Astrocyte (in vitro differentiated cells and primary cell): ENCODE results near the gene SLC25A29. TPM values are rescaled to one million over a fixed set of nuclear protein-coding genes. Genes with fewer than 3 reads are reported as not detected.
"Not testable (repeated sequence)": the region's sequence is repeated elsewhere in the genome, so short reads cannot be mapped to it uniquely, and the experiment has no call there.

Experiments used
- DNase-seq: peaks from one replicate; pipeline ENCODE4 v3.0.0-alpha.2; 2010; ENCODE audit warnings: low read depth
- FAIRE-seq: peaks from 2 replicates; lab custom pipeline; 2011; peaks lifted over from hg19 to GRCh38; lab: Jason Lieb, UNC
- H2AFZ ChIP-seq: 2 replicates; pipeline ENCODE4 v1.6.0; 2012; ENCODE audit warnings: low read depth, low read length, inconsistent platforms
- H3K27ac ChIP-seq: 2 replicates; pipeline ENCODE4 v1.5.1; 2011; ENCODE audit warnings: low read depth, low read length, inconsistent platforms
- H3K27me3 ChIP-seq: 2 replicates; pipeline ENCODE4 v1.6.0; 2011; ENCODE audit warnings: low read length, inconsistent platforms; ENCODE audit not compliant: insufficient read depth
- H3K36me3 ChIP-seq: 2 replicates; pipeline ENCODE4 v1.5.1; 2011; ENCODE audit warnings: low read length, inconsistent platforms; ENCODE audit not compliant: insufficient read depth
- H3K4me1 ChIP-seq: 2 replicates; pipeline ENCODE4 v1.5.1; 2011; ENCODE audit warnings: low read length, inconsistent platforms; ENCODE audit not compliant: insufficient read depth
- H3K4me2 ChIP-seq: 2 replicates; pipeline ENCODE4 v1.6.0; 2012; ENCODE audit warnings: low read length, inconsistent platforms
- H3K4me3 ChIP-seq: 2 replicates; pipeline ENCODE4 v1.5.1; 2011; ENCODE audit warnings: low read depth, mild to moderate bottlenecking, low read length, inconsistent platforms; ENCODE audit not compliant: insufficient read depth
- H3K79me2 ChIP-seq: 2 replicates; pipeline ENCODE4 v1.6.0; 2012; ENCODE audit warnings: mild to moderate bottlenecking, low read length, inconsistent platforms; ENCODE audit not compliant: insufficient read depth
- H3K9ac ChIP-seq: 2 replicates; pipeline ENCODE4 v1.6.0; 2012; ENCODE audit warnings: mild to moderate bottlenecking, low read length, inconsistent platforms
- H3K9me3 ChIP-seq: 2 replicates; pipeline ENCODE4 v1.5.1; 2012; ENCODE audit warnings: low read depth, mild to moderate bottlenecking, low read length, inconsistent platforms; ENCODE audit not compliant: insufficient read depth
- H4K20me1 ChIP-seq: 2 replicates; pipeline ENCODE4 v1.6.0; 2012; ENCODE audit warnings: low read length, inconsistent platforms; ENCODE audit not compliant: insufficient read depth
- H3K27ac Mint-ChIP-seq: one replicate; pipeline ENCODE4 v1.8.0; 2021; ENCODE audit warnings: mild to moderate bottlenecking, mixed read lengths; ENCODE audit not compliant: unreplicated experiment
- H3K27me3 Mint-ChIP-seq: one replicate; pipeline ENCODE4 v1.8.0; 2021; ENCODE audit warnings: low read depth, mixed read lengths; ENCODE audit not compliant: unreplicated experiment
- H3K36me3 Mint-ChIP-seq: one replicate; pipeline ENCODE4 v1.8.0; 2021; ENCODE audit warnings: low read depth, mixed read lengths; ENCODE audit not compliant: unreplicated experiment
- H3K4me1 Mint-ChIP-seq: one replicate; pipeline ENCODE4 v1.8.0; 2021; ENCODE audit warnings: low read depth, mixed read lengths; ENCODE audit not compliant: unreplicated experiment
- H3K4me3 Mint-ChIP-seq: one replicate; pipeline ENCODE4 v1.8.0; 2021; ENCODE audit warnings: mild to moderate bottlenecking, moderate library complexity, mixed read lengths; ENCODE audit not compliant: unreplicated experiment
- H3K9me3 Mint-ChIP-seq: one replicate; pipeline ENCODE4 v1.8.0; 2021; ENCODE audit warnings: mild to moderate bottlenecking, mixed read lengths; ENCODE audit not compliant: unreplicated experiment
- CTCF ChIP-seq: IDR thresholded peaks from 2 replicates; pipeline ENCODE4 v1.5.1; 2011; ENCODE audit warnings: low read depth, mild to moderate bottlenecking, inconsistent platforms, low read length, moderate library complexity; ENCODE audit not compliant: insufficient read depth
- EZH2 ChIP-seq: IDR thresholded peaks from 2 replicates; pipeline ENCODE4 v1.6.1; 2012; ENCODE audit warnings: mild to moderate bottlenecking, low read length, inconsistent platforms; ENCODE audit not compliant: insufficient read depth
- total RNA-seq: library from RNA; stranded (reverse); gene quantifications from 2 replicates; pipeline ENCODE4 v1.2.1, GENCODE V29; 2021

Gene SLC25A29
- total RNA-seq, 1 donor from 2014 or later, result 30.2 TPM

DNA sequence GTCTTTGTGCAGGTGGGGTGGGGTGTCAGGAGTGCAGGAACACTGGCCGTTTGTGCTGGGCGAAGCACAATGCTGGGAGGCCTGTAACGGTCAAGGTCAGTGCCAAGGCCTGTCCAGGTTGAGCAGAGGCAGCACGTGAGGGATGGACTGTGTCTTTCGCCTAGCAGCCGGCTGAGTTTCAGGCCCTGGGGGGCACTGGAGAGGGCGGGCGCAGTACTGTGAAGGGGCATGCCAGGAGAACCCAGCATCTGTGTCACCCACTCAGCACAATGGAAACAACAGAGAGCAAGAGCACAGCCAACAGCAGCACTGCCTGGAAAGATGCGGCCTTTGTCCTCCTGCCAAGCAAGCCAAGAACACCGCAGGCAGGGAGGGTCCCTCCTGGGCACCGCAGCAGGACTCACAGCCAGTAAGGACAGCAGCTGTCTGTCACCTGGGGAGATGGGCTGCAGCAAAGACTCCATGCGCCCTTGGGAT is 42.0 kb upstream of the SLC25A29 start:
- Histone ChIP-seq H3K9me3 (no peaks in the 10 kb centered on the region), H3K9ac (no peak overlapping the region), H3K4me2 (no peak overlapping the region), H3K36me3 (peaks cover 19% of the 10 kb centered on the region), H4K20me1 (peaks cover 11% of the 10 kb centered on the region), H3K27ac (no peak overlapping the region), H3K4me1 (no peaks in the 10 kb centered on the region), H3K27me3 (no peaks in the 10 kb centered on the region), H3K4me3 (no peak overlapping the region), H2AFZ (no peak overlapping the region), H3K79me2 (no peaks in the 10 kb centered on the region)
- no peak overlapping the region for H3K27ac Mint-ChIP-seq
- H3K27me3 Mint-ChIP-seq, result no peaks in the 10 kb centered on the region
- TF ChIP-seq CTCF, result no peak
- no peaks in the 10 kb centered on the region for H3K9me3 Mint-ChIP-seq
- DNase-seq, result no peak
- H3K4me1 Mint-ChIP-seq, result no peaks in the 10 kb centered on the region
- peaks cover 44% of the 10 kb centered on the region for H3K36me3 Mint-ChIP-seq
- FAIRE-seq, result no peak
- H3K4me3 Mint-ChIP-seq, result no peak overlapping the region

GRCh38 chr14:100346306-100347091 is 40.3 kb upstream of the SLC25A29 start:
- Mint-ChIP-seq H3K36me3 (peaks cover 40% of the 10 kb centered on the region), H3K9me3 (no peaks in the 10 kb centered on the region), H3K4me3 (no peak overlapping the region), H3K4me1 (peaks cover 9% of the 10 kb centered on the region), H3K27me3 (no peaks in the 10 kb centered on the region), H3K27ac (no peak overlapping the region)
- Histone ChIP-seq H3K27ac (no peak overlapping the region), H3K9ac (no peak overlapping the region), H3K36me3 (peaks cover 12% of the 10 kb centered on the region), H3K27me3 (no peaks in the 10 kb centered on the region), H2AFZ (no peak overlapping the region), H3K79me2 (no peaks in the 10 kb centered on the region), H4K20me1 (peaks cover 11% of the 10 kb centered on the region), H3K9me3 (no peaks in the 10 kb centered on the region), H3K4me1 (peaks cover 3% of the 10 kb centered on the region), H3K4me2 (no peak overlapping the region), H3K4me3 (no peak overlapping the region)
- DNase-seq (no peak), FAIRE-seq (no peak)
- no peak for TF ChIP-seq EZH2
- no peak for TF ChIP-seq CTCF

GRCh38 chr14:100345711-100346110 is 39.5 kb upstream of the SLC25A29 start:
- no peak overlapping the region for H3K27ac Mint-ChIP-seq
- Histone ChIP-seq H3K4me1 (peaks cover 8% of the 10 kb centered on the region), H3K9ac (no peak overlapping the region), H4K20me1 (peaks cover 8% of the 10 kb centered on the region), H3K9me3 (no peaks in the 10 kb centered on the region), H3K4me2 (no peak overlapping the region), H3K79me2 (no peaks in the 10 kb centered on the region), H3K36me3 (peaks cover 9% of the 10 kb centered on the region), H2AFZ (no peak overlapping the region), H3K27ac (no peak overlapping the region), H3K4me3 (no peak overlapping the region), H3K27me3 (no peaks in the 10 kb centered on the region)
- H3K4me1 Mint-ChIP-seq, result peaks cover 15% of the 10 kb centered on the region
- H3K9me3 Mint-ChIP-seq, result no peaks in the 10 kb centered on the region
- peaks cover 38% of the 10 kb centered on the region for H3K36me3 Mint-ChIP-seq
- DNase-seq, result no peak
- TF ChIP-seq CTCF (no peak), EZH2 (no peak)
- FAIRE-seq, result no peak
- H3K27me3 Mint-ChIP-seq, result no peaks in the 10 kb centered on the region
- no peak overlapping the region for H3K4me3 Mint-ChIP-seq

DNA sequence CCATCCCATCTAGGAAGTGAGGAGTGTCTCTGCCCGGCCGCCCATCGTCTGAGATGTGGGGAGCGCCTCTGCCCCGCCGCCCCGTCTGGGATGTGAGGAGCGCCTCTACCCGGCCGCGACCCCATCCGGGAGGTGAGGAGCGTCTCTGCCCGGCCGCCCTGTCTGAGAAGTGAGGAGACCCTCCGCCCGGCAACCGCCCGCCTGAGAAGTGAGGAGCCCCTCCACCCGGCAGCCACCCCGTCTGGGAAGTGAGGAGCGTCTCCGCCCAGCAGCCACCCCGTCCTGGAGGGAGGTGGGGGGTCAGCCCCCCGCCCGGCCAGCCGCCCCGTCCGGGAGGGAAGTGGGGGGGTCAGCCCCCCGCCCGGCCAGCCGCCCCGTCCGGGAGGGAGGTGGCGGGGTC is 38.4 kb upstream of the SLC25A29 start:
- not testable (repeated sequence) for H4K20me1 ChIP-seq, H3K9ac ChIP-seq, H3K4me3 Mint-ChIP-seq, H3K27ac ChIP-seq, DNase-seq, H3K27me3 ChIP-seq, H3K9me3 Mint-ChIP-seq, H3K27me3 Mint-ChIP-seq, H3K9me3 ChIP-seq, H3K27ac Mint-ChIP-seq, H3K4me3 ChIP-seq, H3K4me1 ChIP-seq, H2AFZ ChIP-seq, H3K79me2 ChIP-seq, FAIRE-seq, H3K4me2 ChIP-seq
- H3K36me3 Mint-ChIP-seq, result peaks cover 39% of the 10 kb centered on the region
- peaks cover 15% of the 10 kb centered on the region for H3K4me1 Mint-ChIP-seq
- peaks cover 17% of the 10 kb centered on the region for H3K36me3 ChIP-seq
